ENCODE results near the gene L3MBTL4.
"Not testable (repeated sequence)": the region's sequence is repeated elsewhere in the genome, so short reads cannot be mapped to it uniquely, and the experiment has no call there.

L3MBTL4 gene

GRCh38 chr18:6406075-6406909 lies 8.4 kb downstream of the L3MBTL4 start:
- no peak for DNase-seq

- no peak for DNase-seq
These were observed 9.3 kb downstream of the L3MBTL4 start for GRCh38 chr18:6405237-6406074.

GRCh38 chr18:6404834-6405233 lies 9.9 kb downstream of the L3MBTL4 start:
- DNase-seq, result no peak

GRCh38 chr18:6401687-6402086 lies 13.0 kb downstream of the L3MBTL4 start:
- DNase-seq, result no peak

- no peak for DNase-seq
These were observed 14.9 kb downstream of the L3MBTL4 start for GRCh38 chr18:6399776-6400175.

GRCh38 chr18:6397931-6398566 lies 16.7 kb downstream of the L3MBTL4 start:
- no peak for DNase-seq

- DNase-seq, result no peak
These were observed 17.9 kb downstream of the L3MBTL4 start for GRCh38 chr18:6396847-6397246.

- DNase-seq, result no peak
These were observed 18.4 kb downstream of the L3MBTL4 start for GRCh38 chr18:6396276-6396675.

- DNase-seq, result no peak
These were observed 25.7 kb downstream of the L3MBTL4 start for GRCh38 chr18:6389005-6389404.

GRCh38 chr18:6382963-6383362 lies 31.7 kb downstream of the L3MBTL4 start:
- DNase-seq, result no peak

- not testable (repeated sequence) for DNase-seq
These were observed 37.2 kb downstream of the L3MBTL4 start for GRCh38 chr18:6377473-6377872.

GRCh38 chr18:6376433-6377229 lies 38.1 kb downstream of the L3MBTL4 start:
- no peak for DNase-seq

- no peak for DNase-seq
These were observed 39.7 kb downstream of the L3MBTL4 start for GRCh38 chr18:6374935-6375529.

- no peak for DNase-seq
These were observed 40.4 kb downstream of the L3MBTL4 start for GRCh38 chr18:6374340-6374739.

GRCh38 chr18:6373187-6373586 lies 41.5 kb downstream of the L3MBTL4 start:
- DNase-seq, result no peak

- no peak for DNase-seq
These were observed 43.6 kb downstream of the L3MBTL4 start for GRCh38 chr18:6370886-6371635.

GRCh38 chr18:6370410-6370809 lies 44.3 kb downstream of the L3MBTL4 start:
- DNase-seq, result no peak

- DNase-seq, result no peak
These were observed 46.7 kb downstream of the L3MBTL4 start for GRCh38 chr18:6368017-6368416.

GRCh38 chr18:6367208-6367607 lies 47.5 kb downstream of the L3MBTL4 start:
- no peak for DNase-seq

- no peak for DNase-seq
These were observed 47.9 kb downstream of the L3MBTL4 start for GRCh38 chr18:6366776-6367175.

- no peak for DNase-seq
These were observed 49.3 kb downstream of the L3MBTL4 start for GRCh38 chr18:6365385-6365784.
